B cell (primary cell): ENCODE results near the gene CACNG1. TPM values are rescaled to one million over a fixed set of nuclear protein-coding genes. Genes with fewer than 3 reads are reported as not detected.

Experiments
- ATAC-seq: fragments of 200-7000 bp; cut with Tn5 transposase; one replicate; pipeline ENCODE4 v1.10.0; 2021; ENCODE audit warnings: low read depth, mild to moderate bottlenecking, moderate number of reproducible peaks, moderate library complexity
- CTCF ChIA-PET: fragments of 350-600 bp; sonication (Branson Sonifier 250); formaldehyde crosslinking; loops from one replicate; lab custom pipeline; 2021; ENCODE audit warnings: antibody characterized with exemption, inconsistent platforms; lab: Charles Lee
- POLR2A ChIA-PET: fragments of 350-600 bp; sonication (Branson Sonifier 250); formaldehyde crosslinking; loops from one replicate; lab custom pipeline; 2021; ENCODE audit warnings: antibody characterized with exemption; lab: Charles Lee
- DNase-seq: peaks from one replicate; pipeline ENCODE4 v3.0.0; 2013
- H2AFZ ChIP-seq: 2 replicates; pipeline ENCODE4 v1.6.1; 2012; ENCODE audit warnings: mild to moderate bottlenecking, low read depth, low read length; ENCODE audit not compliant: insufficient read depth, poor library complexity, severe bottlenecking
- H3K27ac ChIP-seq, 2 donors: 1 replicate in 1 of 2; 2 replicates in 1 of 2; pipeline ENCODE4 v1.5.1; 2012 to 2013; ENCODE audit warnings: low read length in 2 of 2, mild to moderate bottlenecking in 2 of 2, moderate library complexity in 1 of 2
- H3K27me3 ChIP-seq, 4 experiments: fragments of 200-600 bp in 1 of 4; sonication (generic) in 1 of 4; replicated peaks in 1 of 4; 1 replicate in 2 of 4; 2 replicates in 2 of 4; pipeline versions ENCODE4 v1.6.1 to v1.7.0; 2013 to 2016; ENCODE audit warnings: low read length in 3 of 4, mild to moderate bottlenecking in 2 of 4, mixed read lengths in 1 of 4, moderate library complexity in 1 of 4; ENCODE audit not compliant: insufficient read depth in 4 of 4, control insufficient read depth in 3 of 4; ENCODE audit errors: control extremely low read depth in 1 of 4
- H3K36me3 ChIP-seq, 2 experiments: replicated peaks in 1 of 2; 1 replicate in 1 of 2; 2 replicates in 1 of 2; pipeline versions ENCODE4 v1.6.1 to v1.7.1; 2013; ENCODE audit warnings: low read length in 1 of 2; ENCODE audit not compliant: insufficient read depth in 2 of 2, control insufficient read depth in 1 of 2; ENCODE audit errors: control extremely low read depth in 1 of 2, extremely low read depth in 1 of 2
- H3K4me1 ChIP-seq, 2 donors: fragments of 200-600 bp in 1 of 2; sonication (generic) in 1 of 2; 1 replicate in 1 of 2; 2 replicates in 1 of 2; pipeline versions ENCODE4 v1.5.1 to v1.6.1; 2013 to 2017; ENCODE audit warnings: low read length in 2 of 2; ENCODE audit not compliant: control insufficient read depth in 2 of 2, insufficient read depth in 2 of 2
- H3K4me2 ChIP-seq: replicated peaks from 2 replicates; pipeline ENCODE3; 2012; ENCODE audit warnings: mild to moderate bottlenecking, low read depth, low read length; ENCODE audit not compliant: poor library complexity, severe bottlenecking
- H3K4me3 ChIP-seq, 5 experiments: fragments of 200-600 bp in 1 of 5; sonication (generic) in 1 of 5; 1 replicate in 3 of 5; 2 replicates in 2 of 5; pipeline versions ENCODE4 v1.5.1 to v1.7.0; 2011 to 2016; ENCODE audit warnings: low read length in 4 of 5, mild to moderate bottlenecking in 4 of 5, low read depth in 2 of 5, control low read depth in 1 of 5, moderate library complexity in 1 of 5; ENCODE audit not compliant: insufficient read depth in 1 of 5; ENCODE audit errors: control extremely low read depth in 1 of 5, extremely low read depth in 1 of 5
- H3K79me2 ChIP-seq: fragments of 200-600 bp; sonication (generic); one replicate; pipeline ENCODE4 v1.6.0; 2016; ENCODE audit warnings: low read length; ENCODE audit not compliant: control insufficient read depth, insufficient read depth
- H3K9ac ChIP-seq: fragments of 200-600 bp; sonication (generic); 2 replicates; pipeline ENCODE4 v1.6.1; 2017; ENCODE audit warnings: mild to moderate bottlenecking, low read length, moderate library complexity
- H3K9me3 ChIP-seq, 3 donors: one replicate each; pipeline versions ENCODE4 v1.6.1 to v1.7.1; 2013; ENCODE audit warnings: low read length in 2 of 3; ENCODE audit not compliant: control insufficient read depth in 2 of 3, insufficient read depth in 1 of 3; ENCODE audit errors: control extremely low read depth in 1 of 3
- H4K20me1 ChIP-seq: 2 replicates; pipeline ENCODE4 v1.6.0; 2012; ENCODE audit warnings: mild to moderate bottlenecking, low read length; ENCODE audit not compliant: insufficient read depth, control insufficient read depth, poor library complexity, severe bottlenecking
- H3K27ac Mint-ChIP-seq: one replicate; pipeline ENCODE4 v1.8.0; 2021; ENCODE audit warnings: mixed read lengths
- H3K27me3 Mint-ChIP-seq: one replicate; pipeline ENCODE4 v1.8.0; 2021; ENCODE audit warnings: mixed read lengths
- H3K4me1 Mint-ChIP-seq: one replicate; pipeline ENCODE4 v1.8.0; 2021; ENCODE audit warnings: mixed read lengths
- H3K4me3 Mint-ChIP-seq: one replicate; pipeline ENCODE4 v1.8.0; 2021; ENCODE audit warnings: mixed read lengths
- H3K9me3 Mint-ChIP-seq: one replicate; pipeline ENCODE4 v1.8.0; 2022; ENCODE audit warnings: mixed read lengths; ENCODE audit not compliant: insufficient read depth
- EZH2 ChIP-seq: IDR thresholded peaks from 2 replicates; pipeline ENCODE4 v1.6.1; 2012; ENCODE audit warnings: borderline replicate concordance, low read depth, mild to moderate bottlenecking, moderate library complexity, low read length; ENCODE audit not compliant: insufficient read depth, poor library complexity, severe bottlenecking
- WGBS: methylation state at CpG from one replicate; pipeline ENCODE4 v1.1.5; 2013; ENCODE audit warnings: missing lambda C conversion rate; ENCODE audit not compliant: insufficient coverage; 5-methylcytosine and 5-hydroxymethylcytosine counted together
- intact Hi-C: fragments of 100-400 bp; cut with micrococcal nuclease; formaldehyde crosslinking; loops from one replicate; pipeline ENCODE4 v1.10.0; 2022
- polyA plus RNA-seq: library from polyadenylated mRNA; depleted of rRNA; stranded (reverse); fragments of >200 nt; gene quantifications from 2 replicates; pipeline ENCODE4 v1.2.3, GENCODE V29; 2012
- total RNA-seq, 2 donors: library from RNA; stranded (reverse); fragments of 120-200 nt in 1 of 2; gene quantifications; 1 replicate in 1 of 2; 2 replicates in 1 of 2; pipeline versions ENCODE4 v1.2.3 to v1.2.4, GENCODE V29; 2013 to 2022
- TF ChIP-seq, protein P1 (sequence below): fragments of 200-600 bp; IDR thresholded peaks from one replicate; pipeline ENCODE4 v1.8.0; 2022; ENCODE audit warnings: antibody characterized with exemption, mild to moderate bottlenecking

Gene CACNG1
- total and polyA plus RNA-seq, 2 donors (not counting 1 experiment from before 2014, with no cell fraction given) = not detected

DNA sequence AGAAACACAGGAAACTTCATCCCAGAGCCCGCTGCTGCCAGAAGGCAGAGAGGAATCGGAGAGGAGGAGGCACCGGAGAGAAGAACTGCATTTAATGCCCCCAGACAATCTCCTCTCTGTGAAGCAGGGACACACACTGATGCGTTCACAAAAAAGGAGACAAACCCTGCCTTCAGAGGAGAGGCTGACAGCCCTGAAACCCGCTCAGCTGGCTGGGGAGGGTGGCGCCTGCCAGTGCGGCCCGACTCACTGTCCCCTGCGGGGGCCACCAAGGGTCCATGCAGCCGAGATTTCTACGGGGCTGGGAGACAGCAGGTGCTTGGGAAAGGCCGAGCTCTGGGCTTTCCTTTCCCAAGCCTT is 21.9 kb upstream of the CACNG1 start:
- Histone ChIP-seq H4K20me1 (no peaks in the 10 kb centered on the region), H3K4me2 (no peak overlapping the region), H3K4me1 (no peaks in the 10 kb centered on the region), H3K9me3 (no peaks in the 10 kb centered on the region), H3K79me2 (no peaks in the 10 kb centered on the region), H3K36me3 (no peaks in the 10 kb centered on the region), H3K4me3 (no peak overlapping the region), H3K9ac (no peak overlapping the region), H3K27ac (no peak overlapping the region), H3K27me3 (no peaks in the 10 kb centered on the region), H2AFZ (no peak overlapping the region)
- H3K27ac Mint-ChIP-seq = no peak overlapping the region
- CTCF ChIA-PET = no interaction called here
- no peak for TF ChIP-seq EZH2
- TF ChIP-seq, protein P1, sequence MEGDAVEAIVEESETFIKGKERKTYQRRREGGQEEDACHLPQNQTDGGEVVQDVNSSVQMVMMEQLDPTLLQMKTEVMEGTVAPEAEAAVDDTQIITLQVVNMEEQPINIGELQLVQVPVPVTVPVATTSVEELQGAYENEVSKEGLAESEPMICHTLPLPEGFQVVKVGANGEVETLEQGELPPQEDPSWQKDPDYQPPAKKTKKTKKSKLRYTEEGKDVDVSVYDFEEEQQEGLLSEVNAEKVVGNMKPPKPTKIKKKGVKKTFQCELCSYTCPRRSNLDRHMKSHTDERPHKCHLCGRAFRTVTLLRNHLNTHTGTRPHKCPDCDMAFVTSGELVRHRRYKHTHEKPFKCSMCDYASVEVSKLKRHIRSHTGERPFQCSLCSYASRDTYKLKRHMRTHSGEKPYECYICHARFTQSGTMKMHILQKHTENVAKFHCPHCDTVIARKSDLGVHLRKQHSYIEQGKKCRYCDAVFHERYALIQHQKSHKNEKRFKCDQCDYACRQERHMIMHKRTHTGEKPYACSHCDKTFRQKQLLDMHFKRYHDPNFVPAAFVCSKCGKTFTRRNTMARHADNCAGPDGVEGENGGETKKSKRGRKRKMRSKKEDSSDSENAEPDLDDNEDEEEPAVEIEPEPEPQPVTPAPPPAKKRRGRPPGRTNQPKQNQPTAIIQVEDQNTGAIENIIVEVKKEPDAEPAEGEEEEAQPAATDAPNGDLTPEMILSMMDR = no peak
- intact Hi-C loops = no loop called here
- ATAC-seq (no peak), DNase-seq (no peak)
- 92% methylated on average over 12 of the region's 12 CpGs for WGBS
- POLR2A ChIA-PET = no interaction called here
- H3K4me3 Mint-ChIP-seq = no peak overlapping the region
- no peaks in the 10 kb centered on the region for H3K27me3 Mint-ChIP-seq
- no peaks in the 10 kb centered on the region for H3K4me1 Mint-ChIP-seq
- no peaks in the 10 kb centered on the region for H3K9me3 Mint-ChIP-seq

- no peak overlapping the region for H3K27ac ChIP-seq
- POLR2A ChIA-PET = no interaction called here
- H3K9me3 ChIP-seq = no peaks in the 10 kb centered on the region
- H3K27ac Mint-ChIP-seq = no peak overlapping the region
- TF ChIP-seq EZH2 = no peak
- TF ChIP-seq, protein P1 = no peak
- no peak overlapping the region for H2AFZ ChIP-seq
- H4K20me1 ChIP-seq = no peaks in the 10 kb centered on the region
- H3K9ac ChIP-seq = no peak overlapping the region
- no peaks in the 10 kb centered on the region for H3K79me2 ChIP-seq
- no peak overlapping the region for H3K4me2 ChIP-seq
- H3K4me3 Mint-ChIP-seq = no peak overlapping the region
- 93% methylated on average over 17 of the region's 17 CpGs for WGBS
- H3K4me3 ChIP-seq = no peak overlapping the region
- no peaks in the 10 kb centered on the region for H3K4me1 Mint-ChIP-seq
- no peaks in the 10 kb centered on the region for H3K9me3 Mint-ChIP-seq
- ATAC-seq (no peak), DNase-seq (no peak)
- no peaks in the 10 kb centered on the region for H3K27me3 ChIP-seq
- intact Hi-C loops = no loop called here
- H3K4me1 ChIP-seq = no peaks in the 10 kb centered on the region
- H3K36me3 ChIP-seq = no peaks in the 10 kb centered on the region
- no peaks in the 10 kb centered on the region for H3K27me3 Mint-ChIP-seq
- CTCF ChIA-PET = no interaction called here
These were observed 19.6 kb upstream of the CACNG1 start for GRCh38 chr17:67024736-67025135.
